Measurements from ENCODE around the gene BARHL1.

- TF ChIP-seq ZC3H11A (IDR thresholded peaks at IDR 0.05) (no peak), POLR2A (IDR thresholded peaks at IDR 0.05; ENCODE audit: low read length) (no peak), HOXA7 (CRISPR knock-in tag; IDR thresholded peaks at IDR 0.05) (no peak), MAX (IDR thresholded peaks at IDR 0.05) (no peak), RFX5 (IDR thresholded peaks at IDR 0.05) (no peak), JUNB (IDR thresholded peaks at IDR 0.05) (no peak), NPAS2 (CRISPR knock-in tag; IDR thresholded peaks at IDR 0.05; ENCODE audit: borderline replicate concordance) (no peak)
- TF ChIP-seq, protein P1, sequence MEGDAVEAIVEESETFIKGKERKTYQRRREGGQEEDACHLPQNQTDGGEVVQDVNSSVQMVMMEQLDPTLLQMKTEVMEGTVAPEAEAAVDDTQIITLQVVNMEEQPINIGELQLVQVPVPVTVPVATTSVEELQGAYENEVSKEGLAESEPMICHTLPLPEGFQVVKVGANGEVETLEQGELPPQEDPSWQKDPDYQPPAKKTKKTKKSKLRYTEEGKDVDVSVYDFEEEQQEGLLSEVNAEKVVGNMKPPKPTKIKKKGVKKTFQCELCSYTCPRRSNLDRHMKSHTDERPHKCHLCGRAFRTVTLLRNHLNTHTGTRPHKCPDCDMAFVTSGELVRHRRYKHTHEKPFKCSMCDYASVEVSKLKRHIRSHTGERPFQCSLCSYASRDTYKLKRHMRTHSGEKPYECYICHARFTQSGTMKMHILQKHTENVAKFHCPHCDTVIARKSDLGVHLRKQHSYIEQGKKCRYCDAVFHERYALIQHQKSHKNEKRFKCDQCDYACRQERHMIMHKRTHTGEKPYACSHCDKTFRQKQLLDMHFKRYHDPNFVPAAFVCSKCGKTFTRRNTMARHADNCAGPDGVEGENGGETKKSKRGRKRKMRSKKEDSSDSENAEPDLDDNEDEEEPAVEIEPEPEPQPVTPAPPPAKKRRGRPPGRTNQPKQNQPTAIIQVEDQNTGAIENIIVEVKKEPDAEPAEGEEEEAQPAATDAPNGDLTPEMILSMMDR (IDR thresholded peaks at IDR 0.05): no peak
Observed at GRCh38 chr9:132572921-132573320, 9.5 kb upstream of the BARHL1 start.
